H1 (cell line): ENCODE measurements around the gene NCAPG2. TPM values are rescaled to one million over a fixed set of nuclear protein-coding genes. Genes with fewer than 3 reads are reported as not detected.

ENCODE experiments used
- CTCF ChIA-PET: fragments of 300-600 bp; sonication (Branson Sonifier 250); formaldehyde crosslinking; loops from one replicate; lab custom pipeline; 2021; ENCODE audit not compliant: partially characterized antibody; lab: Charles Lee
- POLR2A ChIA-PET: fragments of 300-600 bp; sonication (Branson Sonifier 250); formaldehyde crosslinking; loops from one replicate; lab custom pipeline; 2021; ENCODE audit warnings: inconsistent platforms; ENCODE audit not compliant: partially characterized antibody; lab: Charles Lee
- DNase-seq, 2 experiments: peaks; one replicate each; pipeline versions ENCODE4 v3.0.0 to v3.0.0-alpha.2; 2010 to 2022; ENCODE audit warnings: low spot score in 2 of 2, low read depth in 1 of 2, mixed read lengths in 1 of 2
- FAIRE-seq: peaks from 2 replicates; lab custom pipeline; 2011; peaks lifted over from hg19 to GRCh38; lab: Jason Lieb, UNC
- H2AFZ ChIP-seq: 2 replicates; pipeline ENCODE4 v1.8.1; 2012; ENCODE audit warnings: low read length, inconsistent platforms
- H2AK5ac ChIP-seq: 2 replicates; pipeline ENCODE4 v1.6.1; 2013; ENCODE audit warnings: low read depth, low read length
- H2BK120ac ChIP-seq: replicated peaks from 2 replicates; pipeline ENCODE3; 2013; ENCODE audit warnings: low read depth, low read length, inconsistent platforms
- H2BK12ac ChIP-seq: 2 replicates; pipeline ENCODE4 v1.6.1; 2013; ENCODE audit warnings: low read depth, low read length
- H2BK15ac ChIP-seq: 2 replicates; pipeline ENCODE4 v1.6.1; 2013; ENCODE audit warnings: low read length
- H2BK20ac ChIP-seq: 2 replicates; pipeline ENCODE4 v1.6.1; 2013; ENCODE audit warnings: low read length
- H2BK5ac ChIP-seq: 2 replicates; pipeline ENCODE4 v1.6.1; 2013; ENCODE audit warnings: low read depth, low read length
- H3K14ac ChIP-seq: 2 replicates; pipeline ENCODE4 v1.6.1; 2013; ENCODE audit warnings: inconsistent platforms; ENCODE audit not compliant: insufficient read length
- H3K18ac ChIP-seq: 2 replicates; pipeline ENCODE4 v1.6.1; 2013; ENCODE audit warnings: low read length; ENCODE audit errors: extremely low read depth
- H3K23ac ChIP-seq: 2 replicates; pipeline ENCODE4 v1.6.1; 2013; ENCODE audit warnings: inconsistent platforms; ENCODE audit not compliant: insufficient read length
- H3K23me2 ChIP-seq: 2 replicates; pipeline ENCODE4 v1.6.1; 2013; ENCODE audit warnings: low read depth, low read length
- H3K27ac ChIP-seq: 2 replicates; pipeline ENCODE4 v1.6.1; 2011; ENCODE audit warnings: low read depth, low read length, inconsistent platforms
- H3K27me3 ChIP-seq, 4 experiments: replicated peaks in 1 of 4; 1 replicate in 1 of 4; 2 replicates in 3 of 4; pipeline versions ENCODE4 v1.6.1 to v1.8.1; 2011 to 2013; ENCODE audit warnings: low read length in 3 of 4, mild to moderate bottlenecking in 3 of 4, inconsistent platforms in 2 of 4, mixed read lengths in 2 of 4, moderate library complexity in 1 of 4; ENCODE audit not compliant: control insufficient read depth in 3 of 4, insufficient read depth in 3 of 4; ENCODE audit errors: extremely low read depth in 1 of 4
- H3K36me3 ChIP-seq, 4 experiments: 2 replicates each; pipeline versions ENCODE4 v1.6.1 to v1.8.1; 2011 to 2013; ENCODE audit warnings: mild to moderate bottlenecking in 4 of 4, low read length in 3 of 4, moderate library complexity in 2 of 4, control low read depth in 1 of 4, inconsistent platforms in 1 of 4; ENCODE audit not compliant: insufficient read depth in 4 of 4, control insufficient read depth in 2 of 4
- H3K4ac ChIP-seq: replicated peaks from 2 replicates; pipeline ENCODE3; 2013; ENCODE audit warnings: low read length, low read depth, mixed read lengths, inconsistent platforms; ENCODE audit not compliant: insufficient read length
- H3K4me1 ChIP-seq, 4 experiments: replicated peaks in 1 of 4; 1 replicate in 1 of 4; 2 replicates in 3 of 4; pipeline versions ENCODE4 v1.6.1 to v1.8.1; 2011 to 2013; ENCODE audit warnings: low read length in 3 of 4, inconsistent platforms in 2 of 4, mixed read lengths in 1 of 4; ENCODE audit not compliant: insufficient read depth in 4 of 4, control insufficient read depth in 3 of 4
- H3K4me2 ChIP-seq, 2 experiments: 2 replicates each; pipeline versions ENCODE4 v1.6.1 to v1.8.1; 2011 to 2013; ENCODE audit warnings: low read depth in 2 of 2, low read length in 2 of 2, control low read depth in 1 of 2, inconsistent platforms in 1 of 2, mild to moderate bottlenecking in 1 of 2; ENCODE audit not compliant: insufficient read depth in 1 of 2
- H3K4me3 ChIP-seq, 4 experiments: fragments of 200-600, 300-600 bp in 1 of 4; sonication (generic), shearing (Covaris generic), sonication (Bioruptor Twin) in 1 of 4; 2 replicates each; pipeline versions ENCODE4 v1.5.1 to v1.8.1; 2011 to 2016; ENCODE audit warnings: low read length in 4 of 4, low read depth in 3 of 4, control low read depth in 2 of 4, inconsistent platforms in 2 of 4, mild to moderate bottlenecking in 2 of 4, mixed read lengths in 1 of 4, moderate library complexity in 1 of 4; ENCODE audit not compliant: insufficient read depth in 2 of 4; ENCODE audit errors: extremely low read depth in 1 of 4
- H3K56ac ChIP-seq: replicated peaks from 2 replicates; pipeline ENCODE3; 2013; ENCODE audit warnings: low read depth, mild to moderate bottlenecking, mixed read lengths, low read length, inconsistent platforms; ENCODE audit not compliant: insufficient read length
- H3K79me1 ChIP-seq: 2 replicates; pipeline ENCODE4 v1.6.1; 2013; ENCODE audit warnings: low read depth, low read length, control low read depth
- H3K79me2 ChIP-seq, 2 experiments: 2 replicates each; pipeline versions ENCODE4 v1.6.1 to v1.8.1; 2012 to 2013; ENCODE audit warnings: low read length in 2 of 2, mild to moderate bottlenecking in 2 of 2, inconsistent platforms in 1 of 2; ENCODE audit not compliant: insufficient read depth in 2 of 2, control insufficient read depth in 1 of 2
- H3K9ac ChIP-seq, 4 experiments: replicated peaks in 1 of 4; 1 replicate in 1 of 4; 2 replicates in 3 of 4; pipeline versions ENCODE4 v1.6.1 to v1.8.1; 2011 to 2013; ENCODE audit warnings: low read depth in 3 of 4, low read length in 3 of 4, control low read depth in 2 of 4, mild to moderate bottlenecking in 2 of 4, moderate library complexity in 2 of 4, inconsistent platforms in 1 of 4; ENCODE audit errors: extremely low read depth in 1 of 4
- H3K9me3 ChIP-seq, 2 experiments: 2 replicates each; pipeline versions ENCODE4 v1.6.1 to v1.8.1; 2012 to 2013; ENCODE audit warnings: mild to moderate bottlenecking in 2 of 2, moderate library complexity in 2 of 2, control low read depth in 1 of 2, inconsistent platforms in 1 of 2, low read depth in 1 of 2, low read length in 1 of 2, mixed read lengths in 1 of 2; ENCODE audit not compliant: insufficient read depth in 2 of 2
- H4K20me1 ChIP-seq, 2 experiments: replicated peaks in 1 of 2; 2 replicates each; pipeline versions ENCODE3 to v1.8.1; 2011 to 2013; ENCODE audit warnings: inconsistent platforms in 2 of 2, low read length in 2 of 2, mild to moderate bottlenecking in 1 of 2; ENCODE audit not compliant: insufficient read depth in 2 of 2, control insufficient read depth in 1 of 2
- H4K5ac ChIP-seq: 2 replicates; pipeline ENCODE4 v1.6.1; 2013; ENCODE audit warnings: low read length, low read depth, mixed read lengths, inconsistent platforms; ENCODE audit not compliant: insufficient read length
- H4K8ac ChIP-seq: 2 replicates; pipeline ENCODE4 v1.8.0; 2013; ENCODE audit warnings: mild to moderate bottlenecking, moderate library complexity, low read length, inconsistent platforms; ENCODE audit not compliant: insufficient read depth; ENCODE audit errors: extremely low read depth
- H4K91ac ChIP-seq: replicated peaks from 2 replicates; pipeline ENCODE3; 2013; ENCODE audit warnings: low read length, mixed read lengths, inconsistent platforms; ENCODE audit not compliant: insufficient read length
- CEBPB ChIP-seq: IDR thresholded peaks from 2 replicates; pipeline ENCODE4 v1.6.1; 2012; ENCODE audit warnings: low read depth, low read length
- FOSL1 ChIP-seq: IDR thresholded peaks from 2 replicates; pipeline ENCODE4 v1.6.1; 2011; ENCODE audit warnings: mild to moderate bottlenecking, low read depth, low read length, moderate library complexity; ENCODE audit not compliant: insufficient read depth
- POU5F1 ChIP-seq: IDR thresholded peaks from 2 replicates; pipeline ENCODE4 v1.6.1; 2011; ENCODE audit warnings: low read depth, mild to moderate bottlenecking, low read length, moderate library complexity
- RBBP5 ChIP-seq: IDR thresholded peaks from 2 replicates; pipeline ENCODE4 v1.7.1; 2012; ENCODE audit warnings: low read depth, mild to moderate bottlenecking, inconsistent platforms, low read length, moderate library complexity, borderline replicate concordance
- SIN3A ChIP-seq, 2 experiments: IDR thresholded peaks in 1 of 2; conservative IDR thresholded peaks in 1 of 2; 2 replicates each; pipeline ENCODE4 v1.6.1; 2011 to 2012; ENCODE audit warnings: low read length in 2 of 2, improper control_type of control experiment in 1 of 2, low read depth in 1 of 2, mild to moderate bottlenecking in 1 of 2
- WGBS, 2 experiments: shearing (Covaris generic) in 1 of 2; methylation state at CpG; one replicate each; pipeline versions ENCODE4 v1.1.6 to v1.1.7; 2013 to 2015; ENCODE audit warnings: low lambda C conversion rate in 2 of 2, mixed read lengths in 2 of 2, inconsistent platforms in 1 of 2, low coverage in 1 of 2, missing lambda C conversion rate in 1 of 2; ENCODE audit not compliant: insufficient replicate concordance in 2 of 2, insufficient coverage in 1 of 2, insufficient read length in 1 of 2; ENCODE audit errors: extremely low coverage in 1 of 2, missing lambda C conversion rate in 1 of 2; 5-methylcytosine and 5-hydroxymethylcytosine counted together
- polyA plus RNA-seq, 7 experiments: library from polyadenylated mRNA; depleted of rRNA in 3 of 7; stranded (reverse) in 5 of 7; unstranded in 2 of 7; fragments of >200 nt in 5 of 7; fragments of 200-250 nt in 2 of 7; gene quantifications; 1 replicate in 5 of 7; 2 replicates in 1 of 7; 4 replicates in 1 of 7; pipeline versions ENCODE4 v1.2.1 to v1.2.3, GENCODE V29; 2011 to 2013; ENCODE audit warnings: missing spikeins in 2 of 7, mixed read lengths in 2 of 7
- total RNA-seq: library from RNA; stranded (reverse); fragmentation: NEBNext Ultra II Directional; extraction: Animal tissue kit (Norgen Biotek cat#: 25700); gene quantifications from 2 replicates; pipeline ENCODE4 v1.2.1, GENCODE V29; 2021
- TF ChIP-seq, protein P1 (sequence below): IDR thresholded peaks from 2 replicates; pipeline ENCODE4 v1.6.1; 2012; ENCODE audit warnings: inconsistent platforms

NCAPG2 gene
- total and polyA plus RNA-seq, 2 of the 8 experiments (the other 6 are each of a cell fraction or from before 2014, with no cell fraction given), result 49.9 to 119 TPM

DNA sequence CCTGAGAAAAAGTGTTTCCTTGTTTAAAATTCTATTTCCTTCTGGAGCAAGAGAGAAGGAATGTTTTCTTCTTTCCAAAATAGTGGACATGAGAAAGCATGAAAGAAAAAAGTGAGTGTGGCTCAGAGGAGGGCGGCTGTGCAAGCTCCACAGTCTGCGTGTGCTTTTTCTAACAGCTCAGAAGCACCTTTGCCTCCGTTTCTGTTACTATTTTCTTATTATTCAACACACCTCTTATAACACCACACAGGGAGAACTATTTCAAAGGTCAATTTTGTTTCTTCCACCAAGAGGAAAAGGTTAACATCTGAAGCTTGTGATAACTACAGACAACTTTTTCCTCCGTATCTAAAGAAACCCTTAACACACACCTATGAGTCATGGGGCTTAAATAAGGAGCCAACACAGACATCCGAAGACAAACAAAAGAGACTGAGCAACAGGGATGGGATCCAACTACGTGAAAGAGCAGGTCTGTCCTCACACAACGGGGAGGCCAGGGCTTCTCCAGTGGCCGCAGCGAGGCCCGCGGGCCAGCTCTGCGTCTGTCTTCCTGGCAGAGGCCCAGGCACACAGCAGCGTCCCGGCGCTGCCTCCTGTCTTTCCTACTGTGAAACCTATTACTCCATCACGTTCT, 36.2 kb upstream of the NCAPG2 start:
- Histone ChIP-seq H3K9ac (no peak overlapping the region), H2BK12ac (no peak overlapping the region), H2BK15ac (no peak overlapping the region), H2BK5ac (no peak overlapping the region), H2BK120ac (no peak overlapping the region), H3K27ac (no peak overlapping the region), H3K4me2 (no peak overlapping the region), H3K79me1 (no peaks in the 10 kb centered on the region), H2AFZ (no peak overlapping the region), H3K23me2 (no peaks in the 10 kb centered on the region; the same call in 1 of the 2 replicates), H3K23ac (no peak overlapping the region), H3K56ac (no peak overlapping the region), H3K9me3 (no peaks in the 10 kb centered on the region), H3K27me3 (no peaks in the 10 kb centered on the region), H3K4me1 (no peaks in the 10 kb centered on the region), H3K18ac (no peak overlapping the region), H3K4me3 (no peak overlapping the region), H2BK20ac (no peak overlapping the region), H3K4ac (no peak overlapping the region), H3K36me3 (peaks cover 10 to 43% (median 31%) of the 10 kb centered on the region in 4 experiments), H4K20me1 (peaks cover 2 to 3% of the 10 kb centered on the region in 2 experiments), H3K79me2 (no peaks in the 10 kb centered on the region), H4K5ac (no peak overlapping the region), H3K14ac (no peak overlapping the region), H2AK5ac (no peak overlapping the region), H4K8ac (no peak overlapping the region), H4K91ac (no peak overlapping the region)
- CTCF ChIA-PET, result interaction anchor here (1.1 to 3.7 kb wide), 6 partner anchors 7 to 45 kb away, joined by 3 to 29 read pairs (median 8); partner anchors contain the start of gene NCAPG2
- WGBS, 2 experiments, result 93% methylated on average over 16 of the region's 16 CpGs; no CpG with 5 or more reads in 1 of the 2 experiments
- DNase-seq, result peak in 1 of 2 experiments; percentile 31
- POLR2A ChIA-PET, result no interaction called here
- no peak for FAIRE-seq
- TF ChIP-seq, protein P1, sequence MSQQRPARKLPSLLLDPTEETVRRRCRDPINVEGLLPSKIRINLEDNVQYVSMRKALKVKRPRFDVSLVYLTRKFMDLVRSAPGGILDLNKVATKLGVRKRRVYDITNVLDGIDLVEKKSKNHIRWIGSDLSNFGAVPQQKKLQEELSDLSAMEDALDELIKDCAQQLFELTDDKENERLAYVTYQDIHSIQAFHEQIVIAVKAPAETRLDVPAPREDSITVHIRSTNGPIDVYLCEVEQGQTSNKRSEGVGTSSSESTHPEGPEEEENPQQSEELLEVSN, result no peak
- no peak for TF ChIP-seq RBBP5
- no peak for TF ChIP-seq POU5F1
- TF ChIP-seq FOSL1, result no peak
- TF ChIP-seq CEBPB, result no peak
- TF ChIP-seq SIN3A (conservative IDR thresholded peaks at IDR 0.05 in 1 of 2, IDR thresholded peaks at IDR 0.05 in 1 of 2; ENCODE audit: low read depth in 1 of 2, low read length in 2 of 2), result no peak
